DMS53 treated with DMSO at 0.1 percent for 48 hours (cell line): Measurements from ENCODE around the gene CCDC9.
"Not testable (repeated sequence)": the region's sequence is repeated elsewhere in the genome, so short reads cannot be mapped to it uniquely, and the experiment has no call there.

Source experiments
- DNase-seq: peaks from one replicate; lab custom pipeline; 2025; ENCODE audit not compliant: unreplicated experiment; lab: John Stamatoyannopoulos, UW

CCDC9 gene

GRCh38 chr19:47283405-47284059, 27.2 kb downstream of the CCDC9 start:
- no peak for DNase-seq

GRCh38 chr19:47284324-47284899, 28.1 kb downstream of the CCDC9 start:
- peak; percentile 41 for DNase-seq

DNA sequence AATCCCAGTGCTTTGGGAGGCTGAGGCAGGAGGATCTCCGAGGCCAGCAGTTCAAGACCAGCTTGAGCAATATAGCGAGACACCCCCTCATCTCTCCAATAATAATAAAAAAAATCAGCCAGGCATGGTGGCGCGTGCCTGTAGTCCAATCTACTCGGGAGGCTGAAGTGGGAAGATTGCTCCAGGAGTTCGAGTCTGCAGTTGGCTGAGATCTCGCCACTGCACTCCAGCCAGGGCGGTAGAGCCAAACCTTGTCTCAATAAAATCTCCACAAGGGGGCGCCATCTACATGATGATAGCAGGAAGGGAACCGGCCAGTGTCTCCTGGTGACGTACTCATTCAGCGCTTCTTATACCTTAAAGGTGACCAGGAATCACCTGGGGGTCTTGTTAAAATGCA, 39.7 kb downstream of the CCDC9 start:
- peak; percentile 74 for DNase-seq

GRCh38 chr19:47300867-47301266, 44.5 kb downstream of the CCDC9 start:
- not testable (repeated sequence) for DNase-seq

GRCh38 chr19:47302249-47302648, 45.9 kb downstream of the CCDC9 start:
- DNase-seq, result no peak

DNA sequence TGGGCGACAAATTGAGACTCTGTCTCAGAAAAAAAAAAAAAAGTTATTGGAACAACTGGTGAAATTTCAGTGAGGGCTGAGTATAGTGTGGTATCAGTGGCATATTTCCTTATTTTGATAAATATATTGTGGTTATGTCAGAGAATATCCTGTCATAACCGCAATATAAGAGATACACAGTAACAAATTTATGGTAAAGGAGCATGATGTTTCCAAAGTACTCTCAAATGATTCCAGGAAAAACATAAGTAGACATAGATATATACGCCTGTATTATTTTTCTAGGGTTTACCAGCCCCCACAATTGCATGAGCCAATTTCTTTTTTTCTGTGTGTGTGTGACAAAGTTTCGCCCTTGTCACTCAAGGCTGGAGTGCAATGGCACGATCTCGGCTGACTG, 47.6 kb downstream of the CCDC9 start:
- no peak for DNase-seq

- DNase-seq, result peak; percentile 66
These were observed 49.0 kb downstream of the CCDC9 start for GRCh38 chr19:47305309-47305751.

GRCh38 chr19:47306303-47306702, 50.0 kb downstream of the CCDC9 start:
- DNase-seq, result no peak

- DNase-seq, result no peak
These were observed 52.7 kb downstream of the CCDC9 start for GRCh38 chr19:47309038-47309437.

DNA sequence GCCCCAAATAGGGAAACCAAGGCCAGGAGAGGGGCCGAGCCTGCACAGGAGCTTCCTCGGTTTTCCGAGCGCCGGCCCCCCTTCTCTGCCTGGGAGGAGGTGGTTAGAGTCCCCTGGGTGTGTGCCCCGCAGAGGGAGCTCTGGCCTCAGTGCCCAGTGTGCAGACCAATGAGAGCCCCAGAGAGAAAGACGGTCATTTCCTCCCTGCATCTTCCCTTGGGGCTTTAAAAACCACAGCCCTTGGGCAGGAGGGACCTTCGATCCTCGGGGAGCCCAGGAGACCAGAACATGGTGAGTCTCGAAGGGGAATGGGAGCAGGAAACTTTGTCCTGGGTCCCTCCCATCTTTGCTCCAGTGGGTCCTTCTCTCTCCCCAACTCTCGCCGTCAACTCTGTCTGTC, 53.3 kb downstream of the CCDC9 start, which contains the start of gene C5AR1:
C5AR1 (plus strand) TSS at position 254 of the 400 bp plus-strand sequence; CDS start at position 289, 35 bp downstream.
- DNase-seq, result no peak

- no peak for DNase-seq
These were observed 54.0 kb downstream of the CCDC9 start for GRCh38 chr19:47310323-47310722.

DNA sequence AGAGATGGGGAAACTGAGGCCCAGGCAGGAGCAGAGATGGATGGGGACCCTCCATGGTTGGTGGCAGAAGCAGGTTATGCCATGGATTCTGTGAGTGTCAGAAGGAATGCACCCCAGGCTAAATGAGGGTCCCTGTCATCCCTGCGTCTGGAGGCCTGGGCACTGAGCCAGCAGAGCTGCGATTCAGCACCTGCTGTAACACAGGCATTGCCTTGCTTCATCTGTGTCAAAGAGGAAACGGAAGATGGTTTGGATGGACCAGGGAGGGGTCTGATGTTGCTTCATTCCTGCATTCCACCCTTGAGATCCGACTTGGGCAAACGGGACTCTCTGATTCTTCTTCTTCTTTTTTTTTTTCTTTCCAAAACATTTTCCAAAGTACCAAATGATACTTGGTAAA, 54.5 kb downstream of the CCDC9 start:
- DNase-seq, result peak; percentile 19

DNA sequence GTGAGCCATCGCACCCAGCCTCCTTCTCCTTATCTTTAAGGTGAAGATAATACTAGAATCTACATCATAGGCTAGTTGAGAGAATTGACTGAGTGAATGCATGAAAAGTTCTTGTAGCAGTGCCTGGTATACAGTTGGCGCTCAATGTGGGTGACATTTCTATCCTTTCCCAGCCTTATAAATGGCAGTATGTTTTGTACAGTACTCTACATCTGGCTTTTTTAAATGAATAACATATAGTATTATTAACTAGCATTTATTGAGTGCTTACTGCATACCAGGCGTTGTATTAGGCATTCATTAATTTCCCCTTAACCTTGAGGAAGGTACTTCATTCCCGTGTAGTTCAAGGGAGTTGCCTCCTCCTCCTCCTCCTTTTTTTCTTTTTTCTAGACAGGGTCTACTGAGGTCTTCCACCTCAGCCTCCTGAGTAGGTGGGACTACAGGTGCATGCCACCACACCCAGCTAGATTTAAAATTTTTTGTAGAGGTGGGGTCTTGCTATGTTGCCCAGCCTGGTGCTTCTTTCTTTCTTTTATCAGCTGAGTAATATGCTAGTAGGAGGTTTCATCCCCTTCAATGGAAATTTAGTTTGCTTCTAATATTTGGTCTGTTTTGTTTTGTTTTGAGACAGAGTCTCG, 56.2 kb downstream of the CCDC9 start:
- DNase-seq, result no peak

GRCh38 chr19:47313754-47314295, 57.5 kb downstream of the CCDC9 start:
- no peak for DNase-seq

- peak; percentile 57 for DNase-seq
These were observed 58.9 kb downstream of the CCDC9 start for GRCh38 chr19:47315125-47315821.

- no peak for DNase-seq
These were observed 60.2 kb downstream of the CCDC9 start for GRCh38 chr19:47316513-47316912.

DNA sequence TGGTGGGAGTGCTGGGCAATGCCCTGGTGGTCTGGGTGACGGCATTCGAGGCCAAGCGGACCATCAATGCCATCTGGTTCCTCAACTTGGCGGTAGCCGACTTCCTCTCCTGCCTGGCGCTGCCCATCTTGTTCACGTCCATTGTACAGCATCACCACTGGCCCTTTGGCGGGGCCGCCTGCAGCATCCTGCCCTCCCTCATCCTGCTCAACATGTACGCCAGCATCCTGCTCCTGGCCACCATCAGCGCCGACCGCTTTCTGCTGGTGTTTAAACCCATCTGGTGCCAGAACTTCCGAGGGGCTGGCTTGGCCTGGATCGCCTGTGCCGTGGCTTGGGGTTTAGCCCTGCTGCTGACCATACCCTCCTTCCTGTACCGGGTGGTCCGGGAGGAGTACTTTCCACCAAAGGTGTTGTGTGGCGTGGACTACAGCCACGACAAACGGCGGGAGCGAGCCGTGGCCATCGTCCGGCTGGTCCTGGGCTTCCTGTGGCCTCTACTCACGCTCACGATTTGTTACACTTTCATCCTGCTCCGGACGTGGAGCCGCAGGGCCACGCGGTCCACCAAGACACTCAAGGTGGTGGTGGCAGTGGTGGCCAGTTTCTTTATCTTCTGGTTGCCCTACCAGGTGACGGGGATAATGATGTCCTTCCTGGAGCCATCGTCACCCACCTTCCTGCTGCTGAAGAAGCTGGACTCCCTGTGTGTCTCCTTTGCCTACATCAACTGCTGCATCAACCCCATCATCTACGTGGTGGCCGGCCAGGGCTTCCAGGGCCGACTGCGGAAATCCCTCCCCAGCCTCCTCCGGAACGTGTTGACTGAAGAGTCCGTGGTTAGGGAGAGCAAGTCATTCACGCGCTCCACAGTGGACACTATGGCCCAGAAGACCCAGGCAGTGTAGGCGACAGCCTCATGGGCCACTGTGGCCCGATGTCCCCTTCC, 63.9 kb downstream of the CCDC9 start:
- no peak for DNase-seq
